Measurements from ENCODE around the gene WDR70.

GRCh38 chr5:37665272-37665671, 286.2 kb downstream of the WDR70 start:
- TF ChIP-seq EZH2 (IDR thresholded peaks at IDR 0.05; ENCODE audit: borderline replicate concordance, low read depth, low read length, poor library complexity, severe bottlenecking) (no peak), CTCF (conservative IDR thresholded peaks at IDR 0.05; ENCODE audit: low read depth, low read length) (no peak)
